Measurements from ENCODE around the gene LARGE1. TPM values are rescaled to one million over a fixed set of nuclear protein-coding genes. Genes with fewer than 3 reads are reported as not detected.

Gene LARGE1
- total RNA-seq, 1 experiment from 2014 or later, result 5.8 TPM

- H3K36me3 Mint-ChIP-seq (ENCODE audit: insufficient read depth, unreplicated experiment), result no peaks in the 10 kb centered on the region
- no TSS peak for BruUV-seq (replicated peaks)
- H3K27me3 Mint-ChIP-seq (ENCODE audit: insufficient read depth, unreplicated experiment), result no peaks in the 10 kb centered on the region
- H3K27ac Mint-ChIP-seq (ENCODE audit: unreplicated experiment), result no peak overlapping the region
- Histone ChIP-seq H3K36me3 (ENCODE audit: control insufficient read depth, insufficient read depth, low read length) (no peaks in the 10 kb centered on the region), H3K4me3 (ENCODE audit: low read depth, low read length) (no peak overlapping the region), H3K27me3 (replicated peaks; ENCODE audit: control insufficient read depth, insufficient read depth, low read length) (no peaks in the 10 kb centered on the region), H3K4me1 (no peaks in the 10 kb centered on the region), H3K9me3 (no peaks in the 10 kb centered on the region)
- ChIA-PET CTCF (no interaction called here), POLR2A (no interaction called here)
- H3K4me1 Mint-ChIP-seq (ENCODE audit: low read depth, unreplicated experiment), result no peaks in the 10 kb centered on the region
- no peaks in the 10 kb centered on the region for H3K9me3 Mint-ChIP-seq (ENCODE audit: unreplicated experiment)
- no peak for DNase-seq
- H3K4me3 Mint-ChIP-seq (ENCODE audit: unreplicated experiment), result no peak overlapping the region
- TF ChIP-seq, protein P1, sequence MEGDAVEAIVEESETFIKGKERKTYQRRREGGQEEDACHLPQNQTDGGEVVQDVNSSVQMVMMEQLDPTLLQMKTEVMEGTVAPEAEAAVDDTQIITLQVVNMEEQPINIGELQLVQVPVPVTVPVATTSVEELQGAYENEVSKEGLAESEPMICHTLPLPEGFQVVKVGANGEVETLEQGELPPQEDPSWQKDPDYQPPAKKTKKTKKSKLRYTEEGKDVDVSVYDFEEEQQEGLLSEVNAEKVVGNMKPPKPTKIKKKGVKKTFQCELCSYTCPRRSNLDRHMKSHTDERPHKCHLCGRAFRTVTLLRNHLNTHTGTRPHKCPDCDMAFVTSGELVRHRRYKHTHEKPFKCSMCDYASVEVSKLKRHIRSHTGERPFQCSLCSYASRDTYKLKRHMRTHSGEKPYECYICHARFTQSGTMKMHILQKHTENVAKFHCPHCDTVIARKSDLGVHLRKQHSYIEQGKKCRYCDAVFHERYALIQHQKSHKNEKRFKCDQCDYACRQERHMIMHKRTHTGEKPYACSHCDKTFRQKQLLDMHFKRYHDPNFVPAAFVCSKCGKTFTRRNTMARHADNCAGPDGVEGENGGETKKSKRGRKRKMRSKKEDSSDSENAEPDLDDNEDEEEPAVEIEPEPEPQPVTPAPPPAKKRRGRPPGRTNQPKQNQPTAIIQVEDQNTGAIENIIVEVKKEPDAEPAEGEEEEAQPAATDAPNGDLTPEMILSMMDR (IDR thresholded peaks at IDR 0.05; ENCODE audit: insufficient read depth in 1 of 2, low read depth in 1 of 2, low read length in 1 of 2, severe bottlenecking in 1 of 2, unreplicated experiment in 1 of 2), result no peak
- intact Hi-C loops (cut with micrococcal nuclease; ENCODE audit: unreplicated experiment), result no loop called here
Observed at GRCh38 chr22:33451866-33452469, 468.3 kb downstream of the LARGE1 start.

DNA sequence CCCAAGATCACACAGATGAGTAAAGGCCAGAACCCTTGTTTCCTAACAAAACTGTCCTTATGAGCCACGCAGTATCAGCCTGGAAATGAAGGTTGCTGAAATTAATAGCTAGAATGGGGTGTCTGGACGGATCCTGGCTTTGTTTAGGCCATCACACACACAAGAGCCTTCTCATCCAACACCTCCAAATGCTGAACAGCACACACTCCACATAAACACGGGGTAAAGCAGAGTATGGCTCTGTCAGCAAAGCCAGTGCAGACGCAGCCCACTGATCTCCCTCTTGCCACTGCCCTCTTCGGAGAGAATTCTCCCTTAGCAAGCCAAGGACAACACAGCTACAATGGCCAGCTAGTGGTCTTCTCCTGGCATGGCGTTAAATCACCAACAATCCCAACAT is 469.5 kb downstream of the LARGE1 start:
- H3K4me1 ChIP-seq, result no peaks in the 10 kb centered on the region
- no peaks in the 10 kb centered on the region for H3K36me3 Mint-ChIP-seq (ENCODE audit: insufficient read depth, unreplicated experiment)
- ChIA-PET POLR2A (no interaction called here), CTCF (no interaction called here)
- H3K9me3 ChIP-seq, result no peaks in the 10 kb centered on the region
- TF ChIP-seq, protein P1 (IDR thresholded peaks at IDR 0.05; ENCODE audit: insufficient read depth in 1 of 2, low read depth in 1 of 2, low read length in 1 of 2, severe bottlenecking in 1 of 2, unreplicated experiment in 1 of 2), result no peak
- no peak overlapping the region for H3K4me3 Mint-ChIP-seq (ENCODE audit: unreplicated experiment)
- H3K27me3 ChIP-seq (replicated peaks; ENCODE audit: control insufficient read depth, insufficient read depth, low read length), result no peaks in the 10 kb centered on the region
- intact Hi-C loops (cut with micrococcal nuclease; ENCODE audit: unreplicated experiment), result no loop called here
- BruUV-seq (replicated peaks), result no TSS peak
- no peak overlapping the region for H3K4me3 ChIP-seq (ENCODE audit: low read depth, low read length)
- no peak overlapping the region for H3K27ac Mint-ChIP-seq (ENCODE audit: unreplicated experiment)
- H3K9me3 Mint-ChIP-seq (ENCODE audit: unreplicated experiment), result no peaks in the 10 kb centered on the region
- no peaks in the 10 kb centered on the region for H3K27me3 Mint-ChIP-seq (ENCODE audit: insufficient read depth, unreplicated experiment)
- DNase-seq, result no peak
- no peaks in the 10 kb centered on the region for H3K4me1 Mint-ChIP-seq (ENCODE audit: low read depth, unreplicated experiment)
- H3K36me3 ChIP-seq (ENCODE audit: control insufficient read depth, insufficient read depth, low read length), result no peaks in the 10 kb centered on the region

- POLR2A ChIA-PET, result no interaction called here
- DNase-seq, result no peak
- no peaks in the 10 kb centered on the region for H3K27me3 ChIP-seq (replicated peaks; ENCODE audit: control insufficient read depth, insufficient read depth, low read length)
- H3K36me3 Mint-ChIP-seq (ENCODE audit: insufficient read depth, unreplicated experiment), result no peaks in the 10 kb centered on the region
- no peaks in the 10 kb centered on the region for H3K27me3 Mint-ChIP-seq (ENCODE audit: insufficient read depth, unreplicated experiment)
- H3K4me1 Mint-ChIP-seq (ENCODE audit: low read depth, unreplicated experiment), result no peaks in the 10 kb centered on the region
- no peaks in the 10 kb centered on the region for H3K9me3 Mint-ChIP-seq (ENCODE audit: unreplicated experiment)
- no peaks in the 10 kb centered on the region for H3K9me3 ChIP-seq
- no peak overlapping the region for H3K4me3 ChIP-seq (ENCODE audit: low read depth, low read length)
- TF ChIP-seq, protein P1 (IDR thresholded peaks at IDR 0.05; ENCODE audit: insufficient read depth in 1 of 2, low read depth in 1 of 2, low read length in 1 of 2, severe bottlenecking in 1 of 2, unreplicated experiment in 1 of 2), result no peak
- intact Hi-C loops (cut with micrococcal nuclease; ENCODE audit: unreplicated experiment), result no loop called here
- H3K4me3 Mint-ChIP-seq (ENCODE audit: unreplicated experiment), result no peak overlapping the region
- H3K4me1 ChIP-seq, result no peaks in the 10 kb centered on the region
- no TSS peak for BruUV-seq (replicated peaks)
- no peaks in the 10 kb centered on the region for H3K36me3 ChIP-seq (ENCODE audit: control insufficient read depth, insufficient read depth, low read length)
- CTCF ChIA-PET, result no interaction called here
- no peak overlapping the region for H3K27ac Mint-ChIP-seq (ENCODE audit: unreplicated experiment)
Observed at GRCh38 chr22:33447733-33448132, 472.5 kb downstream of the LARGE1 start.
